ENCODE results near the gene FAM107A.

Gene FAM107A

GRCh38 chr3:58586776-58587192, 9.6 kb upstream of the FAM107A start:
- Histone ChIP-seq H3K9me3 (ENCODE audit: severe bottlenecking) (no peaks in the 10 kb centered on the region), H3K36me3 (ENCODE audit: low read depth) (no peaks in the 10 kb centered on the region), H3K27me3 (ENCODE audit: insufficient read depth, poor library complexity, severe bottlenecking) (peaks cover 26% of the 10 kb centered on the region), H3K4me3 (ENCODE audit: severe bottlenecking) (no peak overlapping the region), H3K4me1 (ENCODE audit: insufficient read depth, poor library complexity, severe bottlenecking) (no peaks in the 10 kb centered on the region), H3K27ac (ENCODE audit: poor library complexity, severe bottlenecking) (no peak overlapping the region)
- ATAC-seq (ENCODE audit: low read depth) (no peak), DNase-seq (ENCODE audit: low spot score) (no peak)
- no peak for TF ChIP-seq CTCF (IDR thresholded peaks at IDR 0.05; ENCODE audit: poor library complexity, severe bottlenecking)

GRCh38 chr3:58585994-58586393, 8.8 kb upstream of the FAM107A start:
- no peak for TF ChIP-seq CTCF (IDR thresholded peaks at IDR 0.05; ENCODE audit: poor library complexity, severe bottlenecking)
- Histone ChIP-seq H3K27ac (ENCODE audit: poor library complexity, severe bottlenecking) (no peak overlapping the region), H3K36me3 (ENCODE audit: low read depth) (no peaks in the 10 kb centered on the region), H3K27me3 (ENCODE audit: insufficient read depth, poor library complexity, severe bottlenecking) (peaks cover 26% of the 10 kb centered on the region), H3K4me1 (ENCODE audit: insufficient read depth, poor library complexity, severe bottlenecking) (no peaks in the 10 kb centered on the region), H3K4me3 (ENCODE audit: severe bottlenecking) (no peak overlapping the region), H3K9me3 (ENCODE audit: severe bottlenecking) (no peaks in the 10 kb centered on the region)
- no peak for ATAC-seq (ENCODE audit: low read depth)
- DNase-seq (ENCODE audit: low spot score): no peak

- Histone ChIP-seq H3K4me3 (ENCODE audit: severe bottlenecking) (peak overlapping the region; percentile 31), H3K9me3 (ENCODE audit: severe bottlenecking) (no peaks in the 10 kb centered on the region), H3K27me3 (ENCODE audit: insufficient read depth, poor library complexity, severe bottlenecking) (peaks cover 26% of the 10 kb centered on the region), H3K4me1 (ENCODE audit: insufficient read depth, poor library complexity, severe bottlenecking) (no peaks in the 10 kb centered on the region), H3K36me3 (ENCODE audit: low read depth) (no peaks in the 10 kb centered on the region), H3K27ac (ENCODE audit: poor library complexity, severe bottlenecking) (no peak overlapping the region)
- no peak for DNase-seq (ENCODE audit: low spot score)
- TF ChIP-seq CTCF (IDR thresholded peaks at IDR 0.05; ENCODE audit: poor library complexity, severe bottlenecking): peak; percentile 67
- peak; percentile 92 for ATAC-seq (ENCODE audit: low read depth)
Measured at GRCh38 chr3:58585005-58585786, 8.0 kb upstream of the FAM107A start.

- peaks cover 26% of the 10 kb centered on the region for H3K27me3 ChIP-seq (ENCODE audit: insufficient read depth, poor library complexity, severe bottlenecking)
- ATAC-seq (ENCODE audit: low read depth) (no peak), DNase-seq (ENCODE audit: low spot score) (no peak)
- no peaks in the 10 kb centered on the region for H3K36me3 ChIP-seq (ENCODE audit: low read depth)
- no peak for TF ChIP-seq CTCF (IDR thresholded peaks at IDR 0.05; ENCODE audit: poor library complexity, severe bottlenecking)
- no peaks in the 10 kb centered on the region for H3K4me1 ChIP-seq (ENCODE audit: insufficient read depth, poor library complexity, severe bottlenecking)
- no peaks in the 10 kb centered on the region for H3K9me3 ChIP-seq (ENCODE audit: severe bottlenecking)
- peak overlapping the region; percentile 31 for H3K4me3 ChIP-seq (ENCODE audit: severe bottlenecking)
- no peak overlapping the region for H3K27ac ChIP-seq (ENCODE audit: poor library complexity, severe bottlenecking)
Measured at GRCh38 chr3:58584690-58585004, 7.5 kb upstream of the FAM107A start.

- Histone ChIP-seq H3K36me3 (ENCODE audit: low read depth) (no peaks in the 10 kb centered on the region), H3K27ac (ENCODE audit: poor library complexity, severe bottlenecking) (no peak overlapping the region), H3K4me1 (ENCODE audit: insufficient read depth, poor library complexity, severe bottlenecking) (no peaks in the 10 kb centered on the region), H3K4me3 (ENCODE audit: severe bottlenecking) (no peak overlapping the region), H3K27me3 (ENCODE audit: insufficient read depth, poor library complexity, severe bottlenecking) (peaks cover 12% of the 10 kb centered on the region), H3K9me3 (ENCODE audit: severe bottlenecking) (no peaks in the 10 kb centered on the region)
- ATAC-seq (ENCODE audit: low read depth): no peak
- DNase-seq (ENCODE audit: low spot score): no peak
- TF ChIP-seq CTCF (IDR thresholded peaks at IDR 0.05; ENCODE audit: poor library complexity, severe bottlenecking): no peak
Measured at GRCh38 chr3:58581328-58582091, 4.3 kb upstream of the FAM107A start.
